Upper lobe of left lung (tissue), 4 donors: Measurements from ENCODE around the gene COPS6.

Experiments used
- EP300 ChIP-seq, 4 donors: sonication (generic); formaldehyde crosslinking; IDR thresholded peaks; one replicate each; pipeline ENCODE4 v1.5.1; 2017; ENCODE audit warnings: antibody characterized with exemption in 4 of 4, control low read depth in 2 of 4
- POLR2A ChIP-seq, 4 donors: fragments of 450-650 bp; IDR thresholded peaks; one replicate each; pipeline ENCODE4 v1.5.1; 2016 to 2017; ENCODE audit warnings: antibody characterized with exemption in 4 of 4, mild to moderate bottlenecking in 2 of 4
- POLR2AphosphoS5 ChIP-seq, 2 donors: sonication (generic); formaldehyde crosslinking; IDR thresholded peaks; one replicate each; pipeline ENCODE4 v1.5.1; 2017; ENCODE audit warnings: antibody characterized with exemption in 2 of 2
- TF ChIP-seq, protein P1 (sequence below), 6 experiments: fragments of 450-650 bp in 4 of 6; fragments of 200-600 bp in 2 of 6; sonication (generic) in 2 of 6; IDR thresholded peaks; one replicate each; pipeline ENCODE4 v1.5.1; 2016 to 2019; ENCODE audit warnings: antibody characterized with exemption in 6 of 6

DNA sequence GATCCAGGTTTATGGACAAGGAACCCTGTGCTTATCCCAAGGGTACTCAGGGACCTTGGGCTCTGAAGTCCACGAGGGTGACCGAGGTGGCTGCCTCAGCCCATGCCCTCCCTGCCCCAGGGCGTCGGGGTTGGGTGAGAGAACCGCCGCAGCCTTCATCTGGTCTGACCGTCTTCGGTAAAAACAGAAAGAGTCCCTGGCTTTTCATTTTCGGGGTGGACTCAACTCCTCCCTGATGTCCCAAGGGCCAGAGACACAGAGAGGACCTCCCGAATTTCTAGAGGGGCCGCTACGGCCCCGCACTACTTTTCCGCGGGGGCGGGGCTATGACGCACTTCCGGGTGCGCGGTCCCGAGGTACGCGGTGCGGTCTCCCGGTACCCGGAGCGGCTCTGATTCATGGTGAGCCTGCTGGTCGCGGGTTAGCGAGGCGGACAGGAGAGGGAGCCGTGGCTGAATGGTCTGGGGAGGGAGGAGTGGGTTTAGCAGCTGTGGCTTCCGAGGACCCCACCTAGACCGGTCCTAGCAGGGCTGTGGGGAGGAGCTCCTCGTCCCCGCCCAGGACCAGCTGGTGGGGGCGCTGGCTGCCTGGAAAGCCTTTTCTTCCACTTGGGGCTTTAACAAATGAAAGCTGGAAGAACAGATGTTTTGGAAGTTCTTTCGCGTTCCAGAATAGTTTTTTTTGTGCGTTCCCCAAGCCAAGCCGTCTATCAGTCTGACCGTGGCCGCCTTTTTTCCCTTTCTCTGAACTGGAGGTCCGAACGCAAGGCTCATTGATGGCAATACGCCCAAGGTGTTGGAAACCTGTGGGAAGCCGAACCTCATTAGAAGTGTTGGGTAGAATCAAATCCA is 39.1 kb upstream of the COPS6 start, which contains the start of gene ZSCAN21:
- TF ChIP-seq, protein P1, sequence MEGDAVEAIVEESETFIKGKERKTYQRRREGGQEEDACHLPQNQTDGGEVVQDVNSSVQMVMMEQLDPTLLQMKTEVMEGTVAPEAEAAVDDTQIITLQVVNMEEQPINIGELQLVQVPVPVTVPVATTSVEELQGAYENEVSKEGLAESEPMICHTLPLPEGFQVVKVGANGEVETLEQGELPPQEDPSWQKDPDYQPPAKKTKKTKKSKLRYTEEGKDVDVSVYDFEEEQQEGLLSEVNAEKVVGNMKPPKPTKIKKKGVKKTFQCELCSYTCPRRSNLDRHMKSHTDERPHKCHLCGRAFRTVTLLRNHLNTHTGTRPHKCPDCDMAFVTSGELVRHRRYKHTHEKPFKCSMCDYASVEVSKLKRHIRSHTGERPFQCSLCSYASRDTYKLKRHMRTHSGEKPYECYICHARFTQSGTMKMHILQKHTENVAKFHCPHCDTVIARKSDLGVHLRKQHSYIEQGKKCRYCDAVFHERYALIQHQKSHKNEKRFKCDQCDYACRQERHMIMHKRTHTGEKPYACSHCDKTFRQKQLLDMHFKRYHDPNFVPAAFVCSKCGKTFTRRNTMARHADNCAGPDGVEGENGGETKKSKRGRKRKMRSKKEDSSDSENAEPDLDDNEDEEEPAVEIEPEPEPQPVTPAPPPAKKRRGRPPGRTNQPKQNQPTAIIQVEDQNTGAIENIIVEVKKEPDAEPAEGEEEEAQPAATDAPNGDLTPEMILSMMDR (IDR thresholded peaks at IDR 0.05), result peak in 5 of 6 experiments; percentile 13 to 30 (median 18)
- TF ChIP-seq POLR2AphosphoS5 (IDR thresholded peaks at IDR 0.05) (peak; percentile 86), EP300 (IDR thresholded peaks at IDR 0.05) (no peak), POLR2A (IDR thresholded peaks at IDR 0.05) (peak in 3 of 4 donors; percentile 39 to 81 (median 66))
